Left ventricle myocardium superior (tissue), 1 donor: ENCODE data around the gene EMC1. TPM values are rescaled to one million over a fixed set of nuclear protein-coding genes. Genes with fewer than 3 reads are reported as not detected.
A peak's percentile ranks its signal among the peaks of the same experiment; 100 is the strongest.
"Not testable (repeated sequence)": the region's sequence is repeated elsewhere in the genome, so short reads cannot be mapped to it uniquely, and the experiment has no call there.

Source experiments
- ATAC-seq: fragments of 200-7000 bp; cut with Tn5 transposase; one replicate; pipeline ENCODE4 v1.9.1; 2020; ENCODE audit warnings: mild to moderate bottlenecking, moderate library complexity
- DNase-seq: peaks from one replicate; pipeline ENCODE4 v3.0.0-alpha.2; 2020
- intact Hi-C: fragments of 100-400 bp; cut with micrococcal nuclease; formaldehyde crosslinking; loops from one replicate; pipeline ENCODE4 v1.11.0; 2022
- total RNA-seq: library from RNA; stranded (reverse); fragmentation: NEBNext Ultra II Directional; extraction: Animal tissue kit (Norgen Biotek cat#: 25700); gene quantifications from one replicate; pipeline ENCODE4 v1.2.1, GENCODE V29; 2021
- donor health status: DM: no; HTN: yes; CAD: no; lungs with severe emphysema.

Gene EMC1
- total RNA-seq, 1 donor from 2014 or later = 29.3 TPM

DNA sequence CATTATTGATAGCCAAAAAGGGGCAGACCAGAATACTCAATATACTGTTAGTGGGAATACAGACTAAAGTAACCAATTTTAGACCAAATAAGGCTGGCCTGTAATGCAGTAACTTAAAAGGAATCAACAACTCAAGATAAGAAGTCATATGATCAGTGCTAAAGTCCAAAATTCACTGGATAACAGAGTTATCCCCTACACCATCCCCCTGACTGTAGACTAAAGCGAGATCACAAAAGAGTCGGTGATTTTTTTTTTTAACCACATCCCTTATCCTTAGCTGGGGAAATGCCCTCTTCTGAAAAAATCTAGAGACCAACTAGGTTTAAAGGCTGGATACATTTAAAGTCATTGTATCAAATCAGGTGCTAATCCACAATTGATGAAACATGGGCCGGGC, 48.9 kb downstream of the EMC1 start:
- DNase-seq (no peak), ATAC-seq (no peak)
- intact Hi-C loops = no loop called here

DNA sequence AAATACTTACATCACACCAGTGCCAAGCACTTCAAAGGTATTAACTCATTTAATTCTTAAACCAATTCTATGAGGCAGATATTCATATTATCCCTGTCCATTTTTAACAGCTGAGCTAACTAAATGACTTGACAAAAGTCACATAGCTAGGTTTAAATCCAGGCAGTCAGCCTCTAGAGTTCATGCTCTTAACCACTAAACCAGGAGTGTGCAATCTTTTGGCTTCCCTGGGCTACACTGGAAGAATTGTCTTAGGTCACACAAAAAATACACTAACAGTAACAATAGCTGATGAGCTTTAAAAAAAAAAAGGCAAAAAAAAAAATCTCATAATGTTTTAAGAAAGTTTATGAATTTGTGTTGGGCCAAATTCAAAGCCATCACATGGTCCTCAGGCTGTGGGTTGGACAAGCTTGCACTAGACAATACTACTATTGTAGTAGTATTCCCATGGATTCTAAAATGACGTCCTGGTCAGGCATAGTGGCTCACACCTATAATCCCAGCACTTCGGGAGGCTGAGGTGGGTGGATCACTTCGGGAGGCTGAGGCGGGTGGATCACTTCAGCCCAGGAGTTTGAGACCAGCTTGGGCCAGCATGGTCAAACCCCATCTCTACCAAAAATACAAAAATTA, 51.2 kb downstream of the EMC1 start:
- DNase-seq (no peak), ATAC-seq (no peak)
- intact Hi-C loops = no loop called here

DNA sequence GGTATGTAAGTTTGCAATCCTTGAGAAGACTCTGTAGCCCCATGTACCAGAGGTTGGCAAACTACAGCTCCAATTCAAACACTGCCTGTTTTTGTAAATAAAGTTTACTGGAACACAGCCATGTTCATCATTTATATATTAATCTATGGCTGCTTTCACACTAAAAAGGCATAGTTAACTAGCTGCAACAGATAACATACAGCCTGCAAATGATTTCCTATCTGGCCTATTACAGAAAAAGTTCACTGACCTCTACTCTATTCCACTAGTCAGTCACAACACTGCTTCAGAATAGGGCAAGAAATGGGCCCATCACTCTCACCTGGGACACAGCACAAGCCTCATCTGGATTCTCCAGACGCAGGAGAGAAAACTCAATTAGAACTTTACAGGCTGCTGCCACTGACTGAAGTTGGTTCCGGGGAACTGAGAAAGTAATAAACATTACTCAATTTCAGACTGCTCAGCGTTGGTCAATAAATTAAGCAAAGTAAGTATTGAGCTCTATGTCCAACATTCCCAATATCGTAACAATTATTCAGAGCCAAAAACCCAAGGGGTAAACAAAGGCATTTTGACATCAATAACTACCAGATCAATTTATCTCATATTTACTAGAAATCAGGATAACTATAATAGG, 51.9 kb downstream of the EMC1 start:
- ATAC-seq = no peak
- no peak for DNase-seq
- intact Hi-C loops = no loop called here

DNA sequence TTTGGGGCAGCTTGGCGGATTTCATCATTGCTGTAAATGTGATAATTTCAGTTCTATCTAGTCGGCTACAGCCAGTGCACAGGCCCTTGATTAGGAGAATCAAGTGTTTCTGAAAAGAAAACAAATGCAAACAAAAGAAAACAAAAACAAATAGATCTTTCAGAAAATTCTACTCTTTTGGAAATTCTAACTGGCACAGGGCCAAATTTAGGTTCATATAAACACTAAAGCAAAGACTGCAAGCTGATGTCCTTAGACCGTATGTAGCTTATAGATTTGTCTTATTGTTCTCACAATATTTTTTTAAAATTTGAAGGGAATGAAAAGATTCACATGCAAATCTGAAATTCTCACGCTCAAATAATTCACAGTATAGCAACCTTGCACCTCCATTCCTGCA, 52.5 kb downstream of the EMC1 start:
- DNase-seq = no peak
- intact Hi-C loops = no loop called here

DNA sequence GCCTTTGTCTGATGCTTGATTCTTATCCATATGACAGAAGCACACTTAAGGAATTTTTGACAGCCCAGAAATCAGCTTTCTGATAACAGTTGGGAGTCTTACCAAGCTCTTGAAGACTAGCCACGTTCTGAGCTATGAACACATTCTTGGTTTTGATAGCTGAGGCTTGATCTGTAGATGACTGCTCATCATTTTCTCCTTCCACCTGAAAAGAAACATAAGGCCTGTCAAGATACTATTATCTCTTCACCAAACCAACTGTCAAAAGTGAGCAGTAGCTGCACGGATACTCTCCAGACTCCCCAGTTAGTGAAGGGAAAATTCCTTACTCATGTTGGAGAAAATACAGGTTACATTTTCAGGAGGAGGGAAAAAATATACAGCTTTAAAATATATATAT, 53.5 kb downstream of the EMC1 start:
- intact Hi-C loops = no loop called here
- ATAC-seq (peak; percentile 39), DNase-seq (no peak)

More for the DNA sequence above, 52.5 kb downstream of the EMC1 start:
- ATAC-seq = no peak

DNA sequence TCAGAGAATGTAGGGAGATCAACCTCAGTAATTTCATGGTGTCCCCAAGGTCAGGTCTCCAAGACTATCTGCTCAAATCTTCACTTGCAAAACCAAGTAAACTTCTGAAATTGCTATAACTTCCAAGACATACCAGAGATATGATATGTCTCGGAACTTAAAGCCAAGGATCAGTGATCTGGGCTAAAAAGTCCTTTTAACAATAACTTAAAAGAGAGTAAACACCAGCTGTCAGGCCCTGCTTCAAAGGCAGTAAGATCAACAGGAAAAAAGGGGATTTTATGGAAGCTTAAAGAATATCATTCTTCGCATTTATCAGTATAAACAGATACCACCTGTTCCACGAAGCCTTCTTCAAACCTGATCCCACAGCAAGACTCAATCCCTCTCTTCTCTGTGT, 55.0 kb downstream of the EMC1 start:
- intact Hi-C loops = no loop called here
- no peak for ATAC-seq
- DNase-seq = no peak

DNA sequence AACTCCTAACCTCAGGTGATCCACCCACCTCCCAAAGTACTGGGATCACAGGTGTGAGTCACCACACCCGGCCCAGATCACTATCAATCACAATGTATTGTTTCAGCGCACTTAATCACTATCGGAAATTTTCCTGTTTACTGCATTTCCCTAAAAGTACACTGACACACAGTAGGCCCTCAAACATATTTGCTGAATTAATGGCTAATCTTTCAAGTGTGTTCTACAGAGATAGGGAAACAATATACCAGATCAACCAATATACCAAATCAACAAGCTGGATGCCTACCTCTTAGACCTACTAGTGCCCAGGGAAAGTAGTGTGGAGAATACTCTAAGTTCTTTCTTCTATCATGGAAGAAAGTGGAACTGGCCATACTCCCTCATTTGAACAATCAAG, 58.3 kb downstream of the EMC1 start:
- DNase-seq (no peak), ATAC-seq (no peak)
- intact Hi-C loops = no loop called here

DNA sequence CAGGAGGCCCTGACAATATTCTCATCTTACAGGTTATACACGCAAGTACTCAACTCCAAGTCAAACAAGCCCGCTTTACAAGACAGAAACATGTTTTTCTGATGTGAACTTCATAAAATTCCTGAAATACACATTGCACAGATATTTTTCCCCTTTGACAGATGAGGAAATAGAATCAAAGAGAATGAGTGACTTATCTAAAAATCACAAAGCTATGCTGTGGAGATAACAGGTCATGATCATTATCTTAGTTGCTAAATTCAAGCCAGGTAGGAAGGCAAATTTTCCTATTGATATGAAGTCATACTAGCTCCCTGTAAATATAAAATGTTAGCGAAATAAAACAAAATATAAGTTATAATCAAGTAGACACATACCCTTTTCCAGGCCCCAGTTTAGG, 59.5 kb downstream of the EMC1 start:
- DNase-seq = no peak
- intact Hi-C loops = no loop called here
- ATAC-seq = no peak

DNA sequence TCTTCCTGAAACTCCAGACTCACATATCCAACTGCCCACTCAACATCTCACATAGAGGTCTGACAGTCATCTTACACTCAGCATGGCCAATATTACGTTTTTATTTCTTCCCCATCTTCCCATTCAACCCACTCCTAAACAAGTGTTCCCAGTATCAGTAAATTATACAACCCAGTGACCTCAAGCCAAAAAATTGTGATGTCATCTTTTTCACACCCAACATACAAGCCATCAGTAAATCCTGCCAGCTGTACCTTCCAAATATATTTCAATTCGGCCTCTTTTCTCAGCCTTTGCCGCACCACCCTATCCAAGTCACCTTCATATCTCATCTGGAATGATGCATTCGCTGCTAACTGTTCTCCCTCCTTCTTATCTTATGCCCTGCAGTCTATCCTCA, 60.9 kb downstream of the EMC1 start:
- intact Hi-C loops = no loop called here
- no peak for DNase-seq
- no peak for ATAC-seq

DNA sequence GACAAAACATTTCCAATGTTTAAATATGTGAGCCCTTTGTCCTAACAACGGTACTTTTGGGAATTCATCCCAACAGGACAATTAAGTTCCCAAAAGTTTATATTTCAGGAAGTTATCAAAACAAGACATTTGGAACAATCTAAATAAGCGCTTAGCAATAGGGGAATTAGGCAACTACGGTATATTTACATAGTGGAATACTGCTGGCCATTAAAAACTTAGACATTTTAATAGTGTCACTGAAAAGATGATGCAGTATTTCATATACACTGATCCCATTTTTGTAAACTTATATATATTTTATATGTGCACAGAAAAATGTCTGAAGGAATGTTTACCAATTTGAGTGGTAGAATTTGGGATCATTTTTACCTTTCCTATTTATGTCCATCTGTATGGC, 62.1 kb downstream of the EMC1 start:
- no peak for DNase-seq
- no peak for ATAC-seq
- intact Hi-C loops = no loop called here

DNA sequence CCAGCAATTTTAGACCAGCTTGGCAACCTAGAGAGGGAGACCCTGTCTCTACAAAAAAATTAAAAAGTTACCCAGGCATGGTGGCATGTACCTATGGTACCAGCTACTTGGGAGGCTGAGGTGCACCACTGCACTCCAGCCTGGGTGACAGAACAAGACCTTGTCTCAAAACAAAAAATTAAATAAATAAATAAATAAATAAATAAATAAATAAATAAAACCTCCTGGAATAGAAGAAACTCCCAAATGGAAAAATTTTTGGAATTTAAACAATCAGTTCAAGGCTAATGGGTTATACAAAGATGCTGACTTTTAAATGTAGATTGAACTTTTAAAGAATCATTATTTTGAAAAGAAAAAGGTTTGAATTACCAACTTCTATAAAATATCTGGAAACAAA, 63.5 kb downstream of the EMC1 start:
- intact Hi-C loops = no loop called here
- no peak for DNase-seq
- ATAC-seq = no peak

DNA sequence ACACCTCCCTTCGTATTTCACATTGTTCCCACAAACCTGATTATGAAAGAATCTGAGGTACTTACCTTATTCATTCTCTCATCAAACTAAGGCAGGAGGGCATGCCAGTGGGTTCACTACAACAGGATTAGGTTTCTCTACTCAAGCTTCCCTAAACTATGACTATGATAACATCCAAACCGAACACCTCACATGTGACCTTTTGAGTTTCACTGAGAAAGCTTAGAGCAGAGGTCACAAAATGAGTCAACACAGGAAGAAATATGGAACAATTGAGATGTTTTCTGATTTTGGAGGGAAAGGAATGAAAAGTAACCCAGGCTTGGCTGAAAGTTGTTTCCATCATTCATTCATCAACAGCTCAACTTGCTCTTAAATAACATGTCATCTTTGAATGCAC, 65.3 kb downstream of the EMC1 start:
- no peak for DNase-seq
- ATAC-seq = no peak
- intact Hi-C loops = no loop called here

DNA sequence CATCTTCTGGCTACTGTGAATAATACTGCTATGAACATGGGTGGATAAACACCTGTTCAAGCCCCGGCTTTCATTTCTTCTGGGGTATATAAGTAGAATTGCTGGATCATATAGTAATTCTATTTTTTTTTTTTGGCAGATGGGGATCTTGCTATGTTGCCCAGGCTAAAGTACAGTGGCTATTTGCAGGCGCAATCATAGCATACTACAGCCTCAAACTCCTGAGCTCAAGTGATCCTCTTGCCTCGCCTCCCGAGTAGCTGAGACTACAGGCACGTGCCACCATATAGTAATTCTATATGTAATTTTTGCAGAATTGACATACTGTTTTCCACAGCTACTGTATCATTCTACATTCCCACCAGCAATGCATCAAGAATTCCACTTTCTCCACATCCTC, 69.1 kb downstream of the EMC1 start:
- ATAC-seq (no peak), DNase-seq (no peak)
- intact Hi-C loops = no loop called here

DNA sequence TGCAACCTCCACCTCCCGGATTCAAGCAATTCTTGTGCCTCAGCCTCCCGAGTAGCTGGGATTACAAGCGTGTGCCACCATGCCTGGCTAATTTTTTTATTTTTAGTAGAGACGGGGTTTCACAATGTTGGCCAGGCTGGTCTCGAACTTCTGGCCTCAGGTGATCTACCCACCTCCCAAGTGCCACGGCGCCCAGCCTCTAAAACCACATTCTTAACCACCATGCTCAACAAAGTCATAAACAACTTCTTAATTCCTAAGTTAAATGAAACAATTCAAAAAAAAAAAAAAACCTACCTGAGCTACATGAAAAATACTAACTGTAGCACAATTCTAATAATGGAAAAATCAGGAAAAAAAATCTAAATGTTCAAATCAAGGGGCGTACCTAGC, 71.1 kb downstream of the EMC1 start:
- intact Hi-C loops, ATAC-seq, DNase-seq: not testable (repeated sequence)

DNA sequence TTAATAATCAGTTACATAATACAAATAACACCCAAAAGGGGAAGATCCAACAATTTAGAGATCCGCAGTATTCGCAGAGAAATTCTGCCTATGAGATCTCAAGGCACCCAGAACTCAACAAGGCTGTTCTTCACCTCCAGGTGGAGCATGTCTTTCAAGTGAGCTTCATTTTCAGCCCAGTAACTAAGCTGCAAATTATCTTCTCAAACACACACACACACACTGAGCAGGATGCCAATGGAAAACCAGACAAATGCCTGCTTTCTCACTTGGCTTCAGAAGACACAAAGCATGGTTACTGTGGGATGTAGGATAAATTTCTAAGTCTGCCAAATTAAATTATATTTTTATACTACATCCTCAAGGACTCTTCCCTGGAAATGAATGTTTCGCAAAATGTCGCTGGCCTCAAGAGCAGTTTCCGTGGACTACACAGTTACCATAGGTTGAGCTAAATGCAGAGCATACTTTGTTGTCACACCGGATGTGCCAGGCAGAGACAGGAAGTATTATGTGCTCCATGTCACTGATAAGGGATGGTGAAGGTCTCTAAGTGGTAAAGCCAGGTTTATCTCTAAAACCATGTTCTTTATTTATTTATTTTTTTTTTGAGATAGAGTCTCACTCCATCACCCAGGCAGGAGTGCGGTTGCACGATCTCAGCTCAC, 71.6 kb downstream of the EMC1 start:
- no peak for DNase-seq
- intact Hi-C loops = loop anchor here (5.0 kb wide), 1 partner anchor 63 kb away; no protein-coding TSS in a partner anchor
- ATAC-seq = peak; percentile 74

DNA sequence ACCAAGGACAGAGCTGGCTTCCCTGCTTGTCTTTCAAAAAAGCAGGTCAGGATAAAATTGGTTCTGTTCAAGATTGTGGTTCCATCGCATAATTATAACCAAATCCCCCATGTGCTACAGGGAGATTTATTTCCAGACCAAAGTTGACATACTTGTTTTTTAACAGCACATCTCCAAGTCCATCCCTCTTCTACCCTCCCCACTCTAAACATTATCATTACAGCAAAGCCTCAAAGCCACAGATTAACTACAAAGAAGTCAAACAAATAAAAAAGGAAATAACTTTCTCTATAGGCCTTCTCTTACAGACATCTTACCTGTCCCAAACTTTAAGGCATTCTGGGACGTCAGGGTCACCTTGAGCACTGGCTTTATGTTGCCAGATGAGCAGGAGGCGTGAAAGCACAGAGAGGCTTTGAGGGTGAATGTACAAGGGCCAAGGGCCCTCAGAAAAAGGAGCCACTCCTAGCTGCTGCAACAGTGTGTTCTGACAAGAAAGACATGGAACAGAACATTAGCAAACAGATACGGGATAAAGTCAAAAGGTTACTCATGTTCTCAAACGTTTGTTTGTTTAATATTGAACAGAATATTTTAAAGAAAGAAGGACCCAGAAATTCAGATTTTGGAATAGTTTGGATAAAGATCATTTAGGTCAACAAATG, 72.5 kb downstream of the EMC1 start:
- DNase-seq (no peak), ATAC-seq (peak; percentile 78)
- intact Hi-C loops = loop anchor here (5.0 kb wide), 1 partner anchor 63 kb away; no protein-coding TSS in a partner anchor

DNA sequence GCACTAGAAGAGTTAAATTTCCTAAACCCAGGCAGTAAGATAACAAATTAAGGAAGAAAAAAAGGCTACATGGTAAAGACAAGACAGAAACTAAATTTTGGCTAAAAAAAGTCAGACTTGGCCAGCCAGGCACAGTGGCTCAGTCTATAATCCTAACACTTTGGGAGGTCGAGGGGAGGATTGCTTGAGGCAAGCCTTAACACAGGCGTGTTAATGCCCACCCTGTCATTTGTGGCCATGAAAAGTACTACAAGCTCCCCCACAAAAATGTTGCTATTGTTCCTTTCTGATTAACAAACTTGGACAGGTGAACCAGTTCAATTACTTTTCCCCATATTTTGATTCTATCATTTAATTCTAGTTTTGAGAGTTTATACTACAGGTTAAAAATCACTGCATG, 73.5 kb downstream of the EMC1 start:
- DNase-seq (no peak), ATAC-seq (no peak)
- intact Hi-C loops = loop anchor here (5.0 kb wide), 1 partner anchor 64 kb away; no protein-coding TSS in a partner anchor

DNA sequence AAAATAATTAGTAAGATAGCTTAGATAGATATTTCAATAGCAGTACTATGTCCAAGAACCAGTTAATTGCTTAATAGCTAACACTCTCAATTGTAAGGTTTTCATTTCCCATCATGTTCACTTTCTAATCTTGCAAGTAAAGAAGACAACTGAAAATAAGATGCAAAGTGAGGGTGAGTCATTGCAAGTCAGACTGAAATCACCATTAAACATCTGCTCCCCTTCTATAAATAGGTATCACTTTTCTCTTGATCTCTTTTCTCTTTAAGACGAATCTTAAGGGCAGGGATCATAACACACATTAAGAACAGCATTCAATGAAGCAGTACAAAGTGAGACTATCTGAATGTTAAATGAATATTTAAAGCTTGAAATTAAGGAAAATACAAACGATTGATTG, 81.7 kb downstream of the EMC1 start:
- DNase-seq = no peak
- intact Hi-C loops = no loop called here
- no peak for ATAC-seq

DNA sequence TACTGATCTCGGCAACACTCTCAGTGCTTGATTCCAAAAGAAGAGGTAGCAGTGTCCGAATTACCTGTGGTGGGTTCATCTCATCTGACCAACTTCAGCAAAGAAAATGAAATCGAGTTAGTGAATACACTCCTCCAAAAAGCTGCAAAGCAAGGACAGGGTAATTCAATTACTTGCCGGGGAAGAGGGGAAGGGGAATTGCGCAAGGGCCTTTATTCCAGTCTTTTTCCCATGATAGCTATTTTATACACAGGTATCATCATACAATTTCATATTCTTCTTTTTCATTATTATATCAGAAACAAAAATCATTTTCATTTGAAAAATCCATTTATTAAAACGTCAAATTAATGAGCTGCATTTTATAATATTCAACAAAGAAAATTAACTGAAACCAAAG, 84.2 kb downstream of the EMC1 start:
- DNase-seq = no peak
- ATAC-seq = no peak
- intact Hi-C loops = no loop called here

DNA sequence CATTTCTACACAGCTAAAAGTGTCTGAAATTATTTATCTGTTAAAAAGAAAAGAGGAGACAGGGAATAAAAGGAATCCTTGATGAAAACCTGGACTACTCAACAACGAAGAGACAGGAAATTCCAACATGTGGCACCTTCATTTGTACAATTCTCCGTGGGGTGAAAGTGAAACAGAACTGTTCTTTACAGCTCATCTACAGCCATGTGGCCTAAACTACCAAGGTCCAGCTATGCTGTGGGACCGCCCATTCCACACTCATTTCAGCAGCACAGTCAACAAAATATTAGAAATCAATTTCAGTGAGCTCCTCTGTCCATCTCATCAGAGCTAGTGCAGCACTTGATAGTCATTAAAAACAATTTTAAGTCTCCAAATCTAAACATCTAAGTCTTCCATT, 85.3 kb downstream of the EMC1 start:
- DNase-seq = no peak
- no peak for ATAC-seq
- intact Hi-C loops = no loop called here
